GM12878 (cell line): ENCODE measurements around the gene PRKN. TPM values are rescaled to one million over a fixed set of nuclear protein-coding genes. Genes with fewer than 3 reads are reported as not detected.

Source experiments
- ATAC-seq: fragments of 200-7000 bp; cut with Tn5 transposase; 3 replicates; pipeline ENCODE4 v1.9.1; 2020; ENCODE audit warnings: mild to moderate bottlenecking, moderate library complexity
- BruUV-seq: library from RNA; stranded (reverse); fragments of 400-500 nt; replicated peaks from 2 replicates; lab custom pipeline; 2021; lab: Mats Ljungman, UMichigan
- CTCF ChIA-PET: fragments of 300-600 bp; sonication (Branson Sonifier 250); formaldehyde crosslinking; extraction: SDS; loops from one replicate; lab custom pipeline; 2021; ENCODE audit warnings: inconsistent platforms; lab: Yijun Ruan, JAX
- POLR2A ChIA-PET: fragments of 350-600 bp; formaldehyde crosslinking; extraction: SDS; loops from one replicate; lab custom pipeline; 2021; ENCODE audit warnings: inconsistent platforms; lab: Charles Lee
- RAD21 ChIA-PET: fragments of 300-600 bp; sonication (Branson Sonifier 250); formaldehyde crosslinking; loops from one replicate; lab custom pipeline; 2023; ENCODE audit warnings: antibody characterized with exemption; ENCODE audit not compliant: unreplicated experiment; lab: Charles Lee
- SMC1A ChIA-PET: fragments of 300-600 bp; sonication (Branson Sonifier 250); formaldehyde crosslinking; loops from one replicate; lab custom pipeline; 2023; ENCODE audit not compliant: unreplicated experiment, uncharacterized antibody; lab: Charles Lee
- DNase-seq: peaks from one replicate; pipeline ENCODE4 v3.0.0-alpha.2; 2011; ENCODE audit warnings: low read depth, low spot score
- FAIRE-seq: peaks from 3 replicates; lab custom pipeline; 2011; peaks lifted over from hg19 to GRCh38; lab: Jason Lieb, UNC
- H2AFZ ChIP-seq: 2 replicates; pipeline ENCODE4 v1.6.0; 2011; ENCODE audit warnings: low read depth, low read length, control low read depth; ENCODE audit not compliant: control insufficient read depth
- H3K27ac ChIP-seq: 2 replicates; pipeline ENCODE4 v1.5.1; 2011; ENCODE audit warnings: control low read depth; ENCODE audit not compliant: control insufficient read depth, insufficient read depth
- H3K27me3 ChIP-seq, 2 experiments: replicated peaks in 1 of 2; 2 replicates each; pipeline versions ENCODE4 v1.6.0 to v1.6.1; 2011; ENCODE audit warnings: low read length in 1 of 2; ENCODE audit not compliant: control insufficient read depth in 2 of 2, insufficient read depth in 2 of 2
- H3K36me3 ChIP-seq, 2 experiments: 2 replicates each; pipeline ENCODE4 v1.5.1; 2011; ENCODE audit warnings: low read length in 1 of 2; ENCODE audit not compliant: control insufficient read depth in 2 of 2, insufficient read depth in 2 of 2
- H3K4me1 ChIP-seq: 2 replicates; pipeline ENCODE4 v1.6.1; 2011; ENCODE audit warnings: mild to moderate bottlenecking, low read length, moderate library complexity, mixed read lengths; ENCODE audit not compliant: control insufficient read depth, insufficient read depth
- H3K4me2 ChIP-seq: 2 replicates; pipeline ENCODE4 v1.6.0; 2011; ENCODE audit warnings: control low read depth; ENCODE audit not compliant: control insufficient read depth, insufficient read depth
- H3K4me3 ChIP-seq: fragments of 200-600 bp; sonication (generic); 2 replicates; pipeline ENCODE4 v1.5.1; 2016
- H3K79me2 ChIP-seq: 2 replicates; pipeline ENCODE4 v1.6.0; 2011; ENCODE audit warnings: low read length; ENCODE audit not compliant: control insufficient read depth, insufficient read depth
- H3K9ac ChIP-seq: 2 replicates; pipeline ENCODE4 v1.8.0; 2011; ENCODE audit warnings: low read length, control low read depth, mixed read lengths; ENCODE audit not compliant: control insufficient read depth, insufficient read depth
- H3K9me3 ChIP-seq: replicated peaks from 3 replicates; pipeline ENCODE4 v1.5.1; 2011; ENCODE audit warnings: mild to moderate bottlenecking, low read length; ENCODE audit not compliant: control insufficient read depth, insufficient read depth
- H4K20me1 ChIP-seq: 2 replicates; pipeline ENCODE4 v1.6.0; 2011; ENCODE audit not compliant: control insufficient read depth, insufficient read depth
- ASH2L ChIP-seq: fragments of 300-600, 200-600 bp; sonication (generic); IDR thresholded peaks from 2 replicates; pipeline ENCODE4 v1.6.1; 2017; ENCODE audit warnings: low read depth, mild to moderate bottlenecking, borderline replicate concordance
- CREB1 ChIP-seq: IDR thresholded peaks from 2 replicates; pipeline ENCODE4 v1.6.1; 2012; ENCODE audit warnings: low read depth, mild to moderate bottlenecking, inconsistent platforms
- IKZF1 ChIP-seq: fragments of 450-650 bp; conservative IDR thresholded peaks from 2 replicates; pipeline ENCODE4 v1.6.1; 2017; ENCODE audit warnings: antibody characterized with exemption, mild to moderate bottlenecking
- IRF4 ChIP-seq: IDR thresholded peaks from 2 replicates; pipeline ENCODE4 v1.6.1; 2011; ENCODE audit warnings: low read depth, low read length
- JUND ChIP-seq: IDR thresholded peaks from 2 replicates; pipeline ENCODE4 v1.6.1; 2012; ENCODE audit warnings: low read depth, mild to moderate bottlenecking, low read length, improper control_type of control experiment, moderate library complexity
- MEF2A ChIP-seq: IDR thresholded peaks from 2 replicates; pipeline ENCODE4 v1.6.1; 2011; ENCODE audit warnings: low read depth, mild to moderate bottlenecking, low read length, moderate library complexity; ENCODE audit not compliant: insufficient read depth
- MYB ChIP-seq: fragments of 150-350 bp; IDR thresholded peaks from 2 replicates; pipeline ENCODE4 v1.6.1; 2014; ENCODE audit warnings: mild to moderate bottlenecking, low read depth, low read length, borderline replicate concordance
- NFIC ChIP-seq: IDR thresholded peaks from 2 replicates; pipeline ENCODE4 v1.6.1; 2012; ENCODE audit warnings: low read depth, mild to moderate bottlenecking, inconsistent platforms, low read length, moderate library complexity
- NRF1 ChIP-seq: conservative IDR thresholded peaks from 2 replicates; pipeline ENCODE4 v1.6.1; 2011; ENCODE audit warnings: mild to moderate bottlenecking, low read depth, low read length, improper control_type of control experiment
- POLR2AphosphoS2 ChIP-seq: IDR thresholded peaks from 2 replicates; pipeline ENCODE4 v1.6.1; 2011; ENCODE audit warnings: low read depth, mild to moderate bottlenecking, low read length, improper control_type of control experiment, moderate library complexity
- RELA ChIP-seq: fragments of 450-650 bp; IDR thresholded peaks from 2 replicates; pipeline ENCODE4 v1.8.0; 2014; ENCODE audit warnings: borderline replicate concordance; ENCODE audit not compliant: partially characterized antibody
- SIX5 ChIP-seq: IDR thresholded peaks from 2 replicates; pipeline ENCODE4 v1.6.1; 2011; ENCODE audit warnings: mild to moderate bottlenecking, low read depth, low read length, moderate library complexity; ENCODE audit not compliant: severe bottlenecking
- SMARCA5 ChIP-seq: fragments of 450-650 bp; IDR thresholded peaks from 2 replicates; pipeline ENCODE4 v1.6.1; 2017; ENCODE audit warnings: mild to moderate bottlenecking
- SRF ChIP-seq, 2 experiments: IDR thresholded peaks; 2 replicates each; pipeline ENCODE4 v1.6.1; 2011; ENCODE audit warnings: low read depth in 2 of 2, low read length in 2 of 2, mild to moderate bottlenecking in 1 of 2, moderate library complexity in 1 of 2
- STAT1 ChIP-seq: fragments of 450-650 bp; conservative IDR thresholded peaks from 2 replicates; pipeline ENCODE4 v1.6.1; 2014; ENCODE audit warnings: antibody characterized with exemption, mild to moderate bottlenecking
- WGBS: methylation state at CpG from one replicate; pipeline ENCODE4 v1.1.6; 2016; ENCODE audit warnings: low lambda C conversion rate; ENCODE audit not compliant: insufficient replicate concordance, insufficient coverage; ENCODE audit errors: missing lambda C conversion rate; 5-methylcytosine and 5-hydroxymethylcytosine counted together
- in situ Hi-C: fragments of 300-500 bp; cut with MboI; formaldehyde crosslinking; loops from 9 replicates; pipeline ENCODE4 v1.14.3; 2018; ENCODE audit warnings: mixed read lengths
- intact Hi-C: fragments of 100-400 bp; cut with micrococcal nuclease; formaldehyde crosslinking; loops from one replicate; pipeline ENCODE4 v1.14.2; 2022; ENCODE audit not compliant: unreplicated experiment
- polyA plus RNA-seq, 11 experiments: library from polyadenylated mRNA; depleted of rRNA in 4 of 11; unstranded in 6 of 11; stranded (reverse) in 5 of 11; fragments of >200 nt; fragmentation: Nextera tagmentation in 4 of 11; fragmentation: Illumina TruSeq in 1 of 11; extraction: Ambion mirVana in 4 of 11; extraction: Trizol in 1 of 11; gene quantifications; 1 replicate in 1 of 11; 2 replicates in 10 of 11; pipeline versions ENCODE4 v1.2.1 to v1.2.3, GENCODE V29; 2011 to 2016; ENCODE audit warnings: inconsistent platforms in 2 of 11, missing spikeins in 2 of 11, low read depth in 1 of 11
- total RNA-seq, 4 experiments: library from RNA; depleted of rRNA in 3 of 4; stranded (reverse); fragments of >200 nt in 3 of 4; fragmentation: Illumina TruSeq in 1 of 4; extraction: Trizol in 1 of 4; gene quantifications; 2 replicates each; pipeline versions ENCODE4 v1.2.1 to v1.2.3, GENCODE V29; 2013 to 2021
- TF ChIP-seq, protein P1 (sequence below): IDR thresholded peaks from 2 replicates; pipeline ENCODE4 v1.6.1; 2012; ENCODE audit warnings: low read depth, low read length, improper control_type of control experiment
- TF ChIP-seq, protein P2 (sequence below): IDR thresholded peaks from 2 replicates; pipeline ENCODE4 v1.6.1; 2011; ENCODE audit warnings: low read depth, low read length, improper control_type of control experiment, borderline replicate concordance
- TF ChIP-seq, protein P3 (sequence below): IDR thresholded peaks from 2 replicates; pipeline ENCODE4 v1.6.1; 2012; ENCODE audit warnings: low read depth, low read length, improper control_type of control experiment
- TF ChIP-seq, protein P4 (sequence below): fragments of 450-650 bp; IDR thresholded peaks from 2 replicates; pipeline ENCODE4 v1.6.1; 2014; ENCODE audit warnings: mild to moderate bottlenecking

Gene PRKN
- total and polyA plus RNA-seq, 10 of the 15 experiments (the other 5 are each of a cell fraction or from before 2014, with no cell fraction given), result 0.06 to 0.09 TPM; not detected in 8

DNA sequence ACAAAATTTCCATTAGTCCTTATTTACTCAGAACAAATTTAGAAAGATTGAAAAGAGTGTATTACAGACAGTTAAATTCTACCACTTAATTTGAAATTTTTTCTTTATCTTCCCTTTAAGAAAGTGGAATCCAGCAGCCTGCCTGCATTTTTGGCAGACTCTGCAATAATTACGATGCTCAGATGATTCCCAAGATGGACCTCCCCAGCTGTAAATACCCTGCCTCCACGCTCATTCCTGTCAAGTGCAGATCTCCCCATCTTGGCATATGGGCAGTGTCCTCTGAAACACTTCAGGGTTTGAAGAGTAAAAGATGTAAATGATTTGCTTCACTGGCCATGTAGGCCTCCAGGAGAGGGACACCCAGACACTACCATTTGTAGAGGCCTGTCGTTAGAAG is 471.2 kb downstream of the PRKN start (continued):
- no peak for TF ChIP-seq SIX5
- TF ChIP-seq CREB1, result no peak
- no peak for TF ChIP-seq JUND
- no peak for TF ChIP-seq STAT1
- no peak for TF ChIP-seq NRF1
- TF ChIP-seq, all 136 proteins: peak for 0

DNA sequence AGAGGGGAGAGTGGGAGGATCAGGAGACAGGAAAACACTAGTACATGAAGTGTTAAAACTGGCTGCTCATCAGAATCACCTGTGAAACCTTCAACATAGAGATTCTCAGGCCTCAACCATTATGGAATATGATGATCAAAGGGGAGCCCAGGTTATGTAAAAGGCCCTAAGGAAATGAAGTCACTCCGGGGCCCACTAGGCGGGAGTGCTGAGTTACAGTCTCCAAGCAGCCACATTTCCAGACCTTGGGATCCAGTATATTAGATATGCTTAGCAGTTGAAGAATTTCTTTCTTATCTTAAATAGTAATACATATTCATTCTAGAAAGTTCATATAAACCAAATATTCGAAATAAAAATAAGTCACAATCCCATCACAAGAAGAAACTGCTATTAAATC is 476.3 kb downstream of the PRKN start:
- ChIA-PET SMC1A (no interaction called here), CTCF (no interaction called here), POLR2A (no interaction called here), RAD21 (no interaction called here)
- FAIRE-seq, result no peak
- Histone ChIP-seq H3K4me1 (no peaks in the 10 kb centered on the region), H3K27me3 (no peaks in the 10 kb centered on the region), H3K9ac (no peak overlapping the region), H3K27ac (no peak overlapping the region), H4K20me1 (no peaks in the 10 kb centered on the region), H3K4me3 (no peak overlapping the region), H3K36me3 (no peaks in the 10 kb centered on the region), H3K4me2 (no peak overlapping the region), H3K79me2 (no peaks in the 10 kb centered on the region), H3K9me3 (no peaks in the 10 kb centered on the region), H2AFZ (no peak overlapping the region)
- WGBS, result 63% methylated on average over 3 of the region's 3 CpGs
- in situ Hi-C loops, result no loop called here
- intact Hi-C loops, result no loop called here
- BruUV-seq, result no TSS peak
- ATAC-seq, result no peak
- DNase-seq, result no peak
- TF ChIP-seq POLR2AphosphoS2, result no peak
- TF ChIP-seq, protein P1, sequence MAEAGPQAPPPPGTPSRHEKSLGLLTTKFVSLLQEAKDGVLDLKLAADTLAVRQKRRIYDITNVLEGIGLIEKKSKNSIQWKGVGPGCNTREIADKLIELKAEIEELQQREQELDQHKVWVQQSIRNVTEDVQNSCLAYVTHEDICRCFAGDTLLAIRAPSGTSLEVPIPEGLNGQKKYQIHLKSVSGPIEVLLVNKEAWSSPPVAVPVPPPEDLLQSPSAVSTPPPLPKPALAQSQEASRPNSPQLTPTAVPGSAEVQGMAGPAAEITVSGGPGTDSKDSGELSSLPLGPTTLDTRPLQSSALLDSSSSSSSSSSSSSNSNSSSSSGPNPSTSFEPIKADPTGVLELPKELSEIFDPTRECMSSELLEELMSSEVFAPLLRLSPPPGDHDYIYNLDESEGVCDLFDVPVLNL, result no peak
- TF ChIP-seq ASH2L, result no peak
- no peak for TF ChIP-seq MYB
- no peak for TF ChIP-seq NFIC
- TF ChIP-seq, protein P2, sequence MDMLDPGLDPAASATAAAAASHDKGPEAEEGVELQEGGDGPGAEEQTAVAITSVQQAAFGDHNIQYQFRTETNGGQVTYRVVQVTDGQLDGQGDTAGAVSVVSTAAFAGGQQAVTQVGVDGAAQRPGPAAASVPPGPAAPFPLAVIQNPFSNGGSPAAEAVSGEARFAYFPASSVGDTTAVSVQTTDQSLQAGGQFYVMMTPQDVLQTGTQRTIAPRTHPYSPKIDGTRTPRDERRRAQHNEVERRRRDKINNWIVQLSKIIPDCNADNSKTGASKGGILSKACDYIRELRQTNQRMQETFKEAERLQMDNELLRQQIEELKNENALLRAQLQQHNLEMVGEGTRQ, result no peak
- TF ChIP-seq SMARCA5, result no peak
- TF ChIP-seq, protein P3, sequence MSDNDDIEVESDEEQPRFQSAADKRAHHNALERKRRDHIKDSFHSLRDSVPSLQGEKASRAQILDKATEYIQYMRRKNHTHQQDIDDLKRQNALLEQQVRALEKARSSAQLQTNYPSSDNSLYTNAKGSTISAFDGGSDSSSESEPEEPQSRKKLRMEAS, result no peak
- TF ChIP-seq MEF2A, result no peak
- TF ChIP-seq IKZF1, result no peak
- TF ChIP-seq RELA, result no peak
- TF ChIP-seq, protein P4, sequence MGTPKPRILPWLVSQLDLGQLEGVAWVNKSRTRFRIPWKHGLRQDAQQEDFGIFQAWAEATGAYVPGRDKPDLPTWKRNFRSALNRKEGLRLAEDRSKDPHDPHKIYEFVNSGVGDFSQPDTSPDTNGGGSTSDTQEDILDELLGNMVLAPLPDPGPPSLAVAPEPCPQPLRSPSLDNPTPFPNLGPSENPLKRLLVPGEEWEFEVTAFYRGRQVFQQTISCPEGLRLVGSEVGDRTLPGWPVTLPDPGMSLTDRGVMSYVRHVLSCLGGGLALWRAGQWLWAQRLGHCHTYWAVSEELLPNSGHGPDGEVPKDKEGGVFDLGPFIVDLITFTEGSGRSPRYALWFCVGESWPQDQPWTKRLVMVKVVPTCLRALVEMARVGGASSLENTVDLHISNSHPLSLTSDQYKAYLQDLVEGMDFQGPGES, result no peak
- no peak for TF ChIP-seq IRF4
- no peak for TF ChIP-seq SRF (IDR thresholded peaks at IDR 0.05; ENCODE audit: low read depth in 2 of 2, low read length in 2 of 2)
